PC-3 (cell line): ENCODE data around the gene PYGO1.

ENCODE experiments used
- EZH2 ChIP-seq: fragments of 300-600 bp; sonication (generic); IDR thresholded peaks from one replicate; pipeline ENCODE4 v1.6.1; 2017; ENCODE audit warnings: antibody characterized with exemption, mild to moderate bottlenecking, low read length; ENCODE audit not compliant: unreplicated experiment
- EZH2phosphoT487 ChIP-seq: fragments of 300-600 bp; sonication (generic); IDR thresholded peaks from 2 replicates; pipeline ENCODE4 v1.6.1; 2018; ENCODE audit warnings: mild to moderate bottlenecking, antibody characterized with exemption, low read length, borderline replicate concordance
- TF ChIP-seq, protein P1 (sequence below): fragments of 300-600 bp; sonication (generic); conservative IDR thresholded peaks from 2 replicates; pipeline ENCODE4 v1.5.1; 2017; ENCODE audit warnings: antibody characterized with exemption, low read depth, mild to moderate bottlenecking, low read length

GRCh38 chr15:55546718-55547117, 41.4 kb downstream of the PYGO1 start:
- no peak for TF ChIP-seq EZH2
- TF ChIP-seq, protein P1, sequence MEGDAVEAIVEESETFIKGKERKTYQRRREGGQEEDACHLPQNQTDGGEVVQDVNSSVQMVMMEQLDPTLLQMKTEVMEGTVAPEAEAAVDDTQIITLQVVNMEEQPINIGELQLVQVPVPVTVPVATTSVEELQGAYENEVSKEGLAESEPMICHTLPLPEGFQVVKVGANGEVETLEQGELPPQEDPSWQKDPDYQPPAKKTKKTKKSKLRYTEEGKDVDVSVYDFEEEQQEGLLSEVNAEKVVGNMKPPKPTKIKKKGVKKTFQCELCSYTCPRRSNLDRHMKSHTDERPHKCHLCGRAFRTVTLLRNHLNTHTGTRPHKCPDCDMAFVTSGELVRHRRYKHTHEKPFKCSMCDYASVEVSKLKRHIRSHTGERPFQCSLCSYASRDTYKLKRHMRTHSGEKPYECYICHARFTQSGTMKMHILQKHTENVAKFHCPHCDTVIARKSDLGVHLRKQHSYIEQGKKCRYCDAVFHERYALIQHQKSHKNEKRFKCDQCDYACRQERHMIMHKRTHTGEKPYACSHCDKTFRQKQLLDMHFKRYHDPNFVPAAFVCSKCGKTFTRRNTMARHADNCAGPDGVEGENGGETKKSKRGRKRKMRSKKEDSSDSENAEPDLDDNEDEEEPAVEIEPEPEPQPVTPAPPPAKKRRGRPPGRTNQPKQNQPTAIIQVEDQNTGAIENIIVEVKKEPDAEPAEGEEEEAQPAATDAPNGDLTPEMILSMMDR: no peak
- TF ChIP-seq EZH2phosphoT487: no peak
